Measurements from ENCODE around the gene SLC35G1. TPM values are rescaled to one million over a fixed set of nuclear protein-coding genes. Genes with fewer than 3 reads are reported as not detected.

SLC35G1 gene
- polyA plus RNA-seq (ENCODE audit: insufficient read length), result 4.3 TPM

DNA sequence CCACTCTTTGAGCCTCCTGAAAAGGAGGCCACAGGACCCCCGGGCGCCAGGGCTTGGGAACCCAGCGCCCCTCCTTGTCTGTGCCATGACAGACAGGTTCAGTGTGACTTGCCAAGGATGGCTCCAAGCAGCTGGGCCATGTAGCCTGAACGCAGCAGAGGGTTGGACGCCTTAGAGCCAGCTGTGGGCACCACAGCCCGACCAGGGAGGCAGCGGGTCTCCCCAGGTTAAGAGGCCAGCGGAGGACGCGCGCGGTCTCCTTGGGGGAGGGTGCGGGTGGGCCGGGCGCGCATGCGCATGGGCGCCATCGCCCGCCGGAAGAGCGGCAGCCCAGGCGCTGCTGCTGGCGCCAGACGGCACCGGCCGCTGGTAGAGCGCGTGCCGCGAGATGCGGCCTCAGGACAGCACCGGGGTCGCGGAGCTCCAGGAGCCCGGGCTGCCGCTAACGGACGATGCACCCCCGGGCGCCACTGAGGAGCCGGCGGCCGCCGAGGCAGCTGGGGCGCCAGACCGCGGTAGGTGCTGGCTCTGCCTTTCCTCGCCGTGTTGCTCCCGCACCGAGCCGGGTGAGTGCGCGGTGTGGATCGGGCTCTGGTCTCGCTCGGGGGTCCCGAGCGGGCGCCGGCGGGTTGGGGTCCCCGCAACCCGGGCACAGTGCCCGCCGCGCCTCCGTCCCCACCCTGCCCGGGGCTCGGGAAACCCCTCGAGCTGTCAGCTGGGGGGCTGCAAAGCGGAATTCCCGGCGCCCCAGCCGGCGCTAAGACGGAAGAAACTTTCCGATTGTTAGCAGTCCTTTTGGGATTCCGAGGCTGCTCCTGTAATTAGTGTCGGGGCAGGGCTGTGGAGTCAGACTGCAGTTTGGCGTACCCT is at the start of gene SLC35G1:
Gene SLC35G1 (plus strand): TSS at position 333 of the 870 bp plus-strand sequence. CDS start 56 bp downstream, at position 389.
- DNase-seq, result peak; percentile 73

DNA sequence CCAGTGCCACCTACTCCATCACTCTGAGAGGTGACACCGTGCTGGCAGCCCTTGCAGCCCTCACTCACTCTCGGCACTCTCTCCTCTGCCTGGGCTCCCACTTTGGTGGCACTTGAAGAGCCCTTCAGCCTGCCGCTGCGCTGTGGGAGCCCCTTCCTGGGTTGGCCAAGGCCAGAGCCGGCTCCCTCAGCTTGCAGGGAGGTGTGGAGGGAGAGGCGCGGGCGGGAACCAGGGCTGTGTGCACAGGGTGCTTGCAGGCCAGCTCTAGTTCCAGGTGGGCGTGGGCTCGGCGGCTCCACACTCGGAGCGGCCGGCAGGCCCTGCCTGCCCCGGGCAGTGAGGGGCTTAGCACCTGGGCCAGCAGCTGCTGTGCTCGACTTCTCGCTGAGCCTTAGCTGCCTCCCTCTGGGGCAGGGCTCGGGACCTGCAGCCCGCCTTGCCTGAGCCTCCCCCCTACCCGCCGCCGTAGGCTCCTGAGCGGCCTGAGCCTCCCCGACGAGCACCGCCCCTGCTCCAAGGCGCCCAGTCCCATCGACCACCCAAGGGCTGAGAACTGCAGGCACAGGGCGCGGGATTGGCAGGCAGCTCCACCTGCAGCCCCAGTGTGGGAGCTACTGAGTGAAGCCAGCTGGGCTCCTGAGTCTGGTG is 48.7 kb upstream of the SLC35G1 start:
- DNase-seq, result no peak

DNA sequence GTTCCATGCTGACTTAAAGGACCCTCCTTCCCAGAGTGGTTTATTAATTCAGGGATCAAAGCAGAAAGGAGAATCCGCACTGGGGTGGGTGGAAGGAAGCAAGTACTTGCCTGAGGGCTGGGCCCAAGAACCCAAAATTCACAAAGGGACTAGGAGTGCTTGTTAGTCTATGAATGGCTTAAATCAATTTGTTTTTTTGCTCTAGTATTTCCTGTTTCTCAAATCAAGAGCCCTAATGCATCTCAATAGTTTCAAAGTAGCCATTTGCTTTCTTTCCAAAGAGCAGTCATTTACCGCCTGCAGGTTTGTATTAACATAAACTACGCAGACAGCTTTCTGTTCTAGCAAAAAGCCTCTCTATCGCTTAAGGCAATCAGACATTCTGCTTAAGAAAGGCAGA is 44.2 kb upstream of the SLC35G1 start:
- DNase-seq, result no peak

DNA sequence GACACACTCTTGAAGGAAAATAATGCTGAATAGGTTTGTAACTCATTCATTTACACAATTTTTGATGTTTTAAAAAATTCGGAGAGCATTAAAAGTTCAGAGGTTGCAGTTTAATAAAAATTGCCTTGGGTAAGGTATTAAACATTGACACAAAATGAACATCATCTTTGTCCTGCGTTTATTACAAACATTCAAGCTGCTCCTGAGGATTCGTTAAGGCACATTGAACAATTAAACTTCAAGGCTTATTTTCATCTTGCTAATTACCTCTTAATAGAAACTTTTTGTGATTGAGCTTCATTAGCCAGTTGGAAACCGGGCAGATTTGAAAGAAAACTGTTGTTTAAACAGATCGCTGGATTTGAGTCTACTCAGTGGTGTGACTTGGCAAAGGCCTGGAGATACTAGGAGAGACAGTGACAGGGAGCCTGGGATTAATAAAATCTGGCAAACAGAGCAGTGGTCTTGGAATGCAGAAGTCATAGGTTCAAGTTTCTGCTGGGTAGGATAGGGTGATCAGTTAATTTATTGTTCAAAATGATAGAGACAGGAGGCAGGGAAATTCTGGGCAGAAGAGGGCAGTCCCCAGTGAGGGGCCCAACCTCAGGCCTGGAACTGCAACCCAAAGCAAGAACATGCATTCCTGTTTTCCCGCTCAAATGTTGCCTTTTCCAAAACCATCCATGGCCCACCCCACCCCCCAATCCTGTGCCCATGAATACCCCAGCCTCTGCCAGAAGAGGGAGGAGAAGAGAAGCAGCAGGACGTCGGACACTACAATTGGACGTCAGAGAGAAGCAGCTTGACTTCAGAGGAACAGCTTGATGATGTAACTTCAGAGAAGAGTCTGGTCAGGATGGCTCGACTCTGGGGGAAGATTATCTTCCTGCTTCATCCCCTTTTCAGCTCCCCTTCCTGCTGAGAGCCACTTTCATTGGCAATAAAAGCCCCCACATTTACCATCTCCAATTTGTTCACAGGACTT is 43.5 kb upstream of the SLC35G1 start:
- DNase-seq, result no peak

DNA sequence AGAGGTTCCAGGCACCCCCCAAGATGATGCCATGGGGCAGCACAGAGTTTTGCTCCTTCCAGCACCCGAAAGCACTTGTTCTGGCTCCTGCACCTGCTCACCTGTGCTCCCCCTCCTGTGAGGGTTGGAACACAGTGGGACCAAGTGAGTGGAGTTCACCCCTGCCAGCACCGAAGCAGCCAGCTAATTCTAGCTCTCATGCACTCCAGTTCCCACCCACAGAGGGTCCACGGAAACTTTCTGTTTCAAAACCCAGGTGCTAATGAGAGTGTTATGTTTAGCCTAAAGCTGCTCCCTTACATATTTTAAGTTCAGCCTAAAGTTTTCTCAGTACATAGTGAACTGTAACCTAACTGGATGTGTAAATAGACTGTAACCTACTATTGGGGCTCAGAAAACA is 42.6 kb upstream of the SLC35G1 start:
- DNase-seq, result no peak

DNA sequence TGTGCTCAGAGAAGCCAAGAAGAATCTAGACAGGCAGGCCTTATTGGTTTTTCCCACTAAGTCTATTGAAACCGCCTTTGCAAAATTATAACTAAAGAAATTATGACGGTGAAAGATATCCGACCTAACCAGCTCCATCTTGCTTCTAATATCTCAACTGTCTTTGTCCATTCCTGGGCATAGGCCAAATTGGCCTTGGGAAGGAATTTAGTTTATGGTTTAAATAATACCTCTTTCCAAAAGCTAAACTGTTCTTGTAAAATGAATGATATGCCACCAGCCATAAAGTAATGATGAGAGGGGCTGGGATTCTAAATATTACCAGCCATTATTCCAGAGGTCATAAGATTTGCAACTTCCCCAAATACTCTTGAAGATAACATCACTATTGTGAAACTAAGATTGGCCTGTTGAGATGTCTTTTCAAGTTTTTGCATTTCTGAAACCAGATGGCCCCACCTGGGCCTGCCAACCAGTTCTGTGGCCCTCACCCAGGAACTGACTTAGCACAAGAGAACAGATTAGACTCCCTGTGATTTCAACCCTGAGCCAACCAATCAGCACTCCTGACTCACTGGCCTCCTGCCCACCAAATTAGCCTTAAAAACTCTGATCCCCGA is 41.2 kb upstream of the SLC35G1 start:
- DNase-seq, result no peak

DNA sequence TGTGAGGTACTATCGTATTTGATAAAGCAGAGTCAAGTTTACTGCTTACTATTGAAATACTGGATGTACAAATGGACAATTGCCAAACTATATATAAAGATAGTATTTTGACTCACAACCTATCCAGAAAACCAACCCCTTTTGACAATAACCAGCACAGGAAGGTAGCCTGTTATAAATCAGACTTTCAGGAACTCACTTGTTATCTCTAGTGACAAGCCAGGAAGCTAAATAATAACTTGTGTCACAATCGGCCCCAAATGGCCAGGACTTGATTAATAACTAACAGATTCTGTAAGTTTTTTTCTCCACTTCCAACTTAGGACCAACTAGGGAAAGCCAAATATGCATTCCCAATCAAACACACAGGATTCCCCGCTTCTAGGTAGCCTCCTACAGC is 38.8 kb upstream of the SLC35G1 start:
- DNase-seq, result no peak

DNA sequence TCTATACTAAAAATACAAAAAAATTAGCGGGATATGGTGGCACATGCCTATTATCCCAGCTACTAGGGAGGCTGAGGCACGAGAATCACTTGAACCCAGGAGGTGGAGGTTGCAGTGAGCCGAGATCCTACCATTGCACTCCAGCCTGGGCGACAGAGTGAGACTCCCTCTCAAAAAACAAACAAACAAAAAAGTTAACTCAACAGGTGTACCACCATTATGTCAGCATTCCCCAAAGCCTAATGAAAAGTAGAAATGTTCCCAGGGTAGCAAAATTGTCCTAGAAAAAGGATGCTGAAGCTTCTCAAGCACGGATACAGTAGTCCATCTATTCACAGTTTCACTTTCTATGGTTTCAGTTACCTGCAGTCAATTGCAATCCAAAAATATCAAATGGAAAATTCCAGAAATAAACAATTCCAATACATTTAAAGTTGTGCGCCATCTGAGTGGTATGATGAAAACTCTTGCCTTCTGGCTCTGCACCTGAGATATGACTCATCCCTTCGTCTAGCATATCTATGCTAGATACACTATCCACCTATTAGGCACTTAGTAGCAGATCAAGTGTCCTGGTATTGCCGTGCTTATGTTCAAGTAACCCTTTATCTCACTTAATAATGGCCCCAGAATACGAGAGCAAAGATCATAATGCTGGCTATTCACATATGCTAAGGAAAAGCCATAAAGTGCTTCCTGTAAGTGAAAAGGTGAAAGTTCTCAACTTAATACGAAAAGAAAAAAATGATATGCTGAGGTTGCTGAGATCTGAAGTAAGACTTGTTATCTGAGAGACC is 37.2 kb upstream of the SLC35G1 start:
- no peak for DNase-seq

DNA sequence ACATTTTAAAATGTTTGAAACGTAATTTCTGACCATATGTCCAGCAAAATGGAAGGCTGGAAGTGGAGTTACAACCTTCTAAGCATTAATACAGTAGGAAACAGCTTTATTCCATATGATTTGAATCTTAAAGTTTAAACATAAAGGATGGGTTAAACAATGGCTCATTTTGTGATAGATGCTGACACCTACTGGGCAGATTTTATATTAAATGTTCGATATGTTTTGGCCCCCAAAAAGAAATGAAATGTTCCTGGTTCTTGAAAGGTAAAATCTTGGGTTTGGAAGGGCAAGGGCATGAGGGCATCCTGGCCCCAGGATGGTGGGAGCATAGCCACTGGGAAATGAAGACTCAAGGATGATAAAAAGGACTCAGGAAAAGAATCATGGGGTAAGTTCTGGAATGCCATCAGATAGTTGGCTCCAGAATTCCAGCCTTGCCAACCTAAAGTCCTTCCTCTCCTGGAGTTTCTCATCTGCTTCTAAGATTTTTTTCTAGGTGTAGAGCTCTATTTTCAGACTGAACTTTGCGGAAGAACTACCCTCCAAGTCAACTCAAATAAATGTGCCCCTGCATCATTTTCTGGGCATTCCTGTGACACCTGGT is 34.6 kb upstream of the SLC35G1 start:
- DNase-seq, result no peak

GRCh38 chr10:93861825-93862224 is 32.0 kb upstream of the SLC35G1 start:
- DNase-seq, result no peak

DNA sequence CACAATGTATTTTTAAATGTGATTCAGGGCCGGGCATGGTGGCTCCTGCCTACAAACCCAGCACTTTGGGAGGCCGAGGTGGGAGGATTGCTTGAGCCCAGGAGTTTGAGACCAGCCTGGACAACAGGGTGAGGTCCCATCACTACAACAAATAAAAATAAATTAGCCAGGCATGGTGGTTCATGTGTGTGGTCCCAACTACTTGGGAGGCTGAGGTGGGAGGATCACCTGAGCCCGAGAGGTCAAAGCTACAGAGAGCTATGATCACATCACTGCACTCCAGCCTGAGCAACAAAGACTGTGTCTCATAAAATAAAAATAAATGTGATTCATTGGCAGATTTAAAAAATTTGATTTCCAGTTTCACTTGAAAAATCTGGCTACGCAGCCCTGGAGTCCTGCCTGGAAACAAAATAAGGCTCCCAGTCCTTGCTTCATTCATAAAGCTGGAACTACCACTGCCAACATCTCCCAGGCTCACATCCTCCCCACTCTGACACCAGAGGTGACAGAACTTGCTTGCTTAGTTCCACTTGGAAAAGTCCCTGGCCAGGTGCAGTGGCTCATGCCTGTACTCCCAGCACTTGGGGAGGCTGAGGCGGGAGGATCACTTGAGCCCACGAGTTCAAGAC is 27.9 kb upstream of the SLC35G1 start:
- DNase-seq, result peak; percentile 56

DNA sequence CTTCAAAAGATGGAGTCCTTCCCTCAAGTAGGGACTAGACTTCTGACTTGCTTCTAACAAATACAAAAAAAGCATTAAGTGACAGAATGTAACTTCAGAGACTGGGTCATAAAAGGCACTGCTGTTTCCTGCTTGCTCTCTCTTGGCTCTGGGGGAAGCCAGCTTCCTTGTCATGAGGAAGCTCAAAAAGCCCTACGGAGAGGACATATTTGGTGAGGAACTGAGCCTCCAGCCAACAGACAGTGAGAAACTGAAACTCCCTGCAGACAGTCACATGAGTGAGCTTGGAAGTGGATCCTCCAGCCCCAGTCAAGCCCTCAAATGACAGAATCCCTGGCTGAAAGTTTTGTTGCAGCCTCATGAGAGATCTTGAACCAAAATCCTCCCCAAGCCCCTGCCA is 26.3 kb upstream of the SLC35G1 start:
- DNase-seq, result no peak

- DNase-seq, result no peak
Observed at GRCh38 chr10:93871671-93872204, 22.0 kb upstream of the SLC35G1 start.

- DNase-seq, result no peak
Observed at GRCh38 chr10:93872375-93873158, 21.2 kb upstream of the SLC35G1 start.

- no peak for DNase-seq
Observed at GRCh38 chr10:93873420-93874115, 20.2 kb upstream of the SLC35G1 start.

- DNase-seq, result no peak
Observed at GRCh38 chr10:93874309-93875031, 19.3 kb upstream of the SLC35G1 start.

- no peak for DNase-seq
Observed at GRCh38 chr10:93875032-93875358, 18.8 kb upstream of the SLC35G1 start.

- DNase-seq, result no peak
Observed at GRCh38 chr10:93876381-93876780, 17.4 kb upstream of the SLC35G1 start.
